Mucosa of descending colon (tissue), 3 donors: ENCODE data around the gene AHNAK2. TPM values are rescaled to one million over a fixed set of nuclear protein-coding genes. Genes with fewer than 3 reads are reported as not detected.
"Not testable (repeated sequence)": the region's sequence is repeated elsewhere in the genome, so short reads cannot be mapped to it uniquely, and the experiment has no call there.

Experiments
- ATAC-seq: fragments of 200-7000 bp; cut with Tn5 transposase; one replicate; pipeline ENCODE4 v1.9.1; 2020; ENCODE audit warnings: mild to moderate bottlenecking, moderate library complexity
- DNase-seq, 3 donors: peaks; one replicate each; pipeline ENCODE4 v3.0.0-alpha.2; 2020
- H3K36me3 ChIP-seq: fragments of 200-600 bp; one replicate; pipeline ENCODE4 v1.8.0; 2021; ENCODE audit warnings: low read depth, mild to moderate bottlenecking
- H3K4me1 ChIP-seq: fragments of 200-600 bp; one replicate; pipeline ENCODE4 v1.8.0; 2021; ENCODE audit warnings: low read depth, mild to moderate bottlenecking
- H3K4me3 ChIP-seq: fragments of 200-600 bp; one replicate; pipeline ENCODE4 v1.8.0; 2021; ENCODE audit warnings: mild to moderate bottlenecking
- H3K9me3 ChIP-seq: fragments of 200-600 bp; one replicate; pipeline ENCODE4 v1.8.0; 2021; ENCODE audit warnings: mild to moderate bottlenecking
- intact Hi-C, 2 donors: fragments of 100-400 bp; cut with DNase I in 1 of 2; cut with micrococcal nuclease in 1 of 2; formaldehyde crosslinking; loops; one replicate each; pipeline versions ENCODE4 v1.11.0 to v1.11.1; 2022; cut with DNase I, micrococcal nuclease
- total RNA-seq, 3 donors: library from RNA; stranded (reverse); fragmentation: NEBNext Ultra II Directional in 2 of 3; extraction: Animal tissue kit (Norgen Biotek cat#: 25700) in 2 of 3; gene quantifications; one replicate each; pipeline versions ENCODE4 v1.2.1 to v1.2.4, GENCODE V29; 2021 to 2023
- TF ChIP-seq, protein P1 (sequence below): fragments of 200-600 bp; IDR thresholded peaks from one replicate; pipeline ENCODE4 v1.8.0; 2022; ENCODE audit warnings: antibody characterized with exemption, mild to moderate bottlenecking
- donor health status: DM: no; HTN: no; CAD: no; lungs with moderate emphysema.
- donor health status: DM: no; HTN: no; CAD: no.
- donor health status: DM: no; HTN: yes; CAD: no.

AHNAK2 gene
- total RNA-seq, 3 donors from 2014 or later: 4.6 to 145 (median 20.3) TPM

DNA sequence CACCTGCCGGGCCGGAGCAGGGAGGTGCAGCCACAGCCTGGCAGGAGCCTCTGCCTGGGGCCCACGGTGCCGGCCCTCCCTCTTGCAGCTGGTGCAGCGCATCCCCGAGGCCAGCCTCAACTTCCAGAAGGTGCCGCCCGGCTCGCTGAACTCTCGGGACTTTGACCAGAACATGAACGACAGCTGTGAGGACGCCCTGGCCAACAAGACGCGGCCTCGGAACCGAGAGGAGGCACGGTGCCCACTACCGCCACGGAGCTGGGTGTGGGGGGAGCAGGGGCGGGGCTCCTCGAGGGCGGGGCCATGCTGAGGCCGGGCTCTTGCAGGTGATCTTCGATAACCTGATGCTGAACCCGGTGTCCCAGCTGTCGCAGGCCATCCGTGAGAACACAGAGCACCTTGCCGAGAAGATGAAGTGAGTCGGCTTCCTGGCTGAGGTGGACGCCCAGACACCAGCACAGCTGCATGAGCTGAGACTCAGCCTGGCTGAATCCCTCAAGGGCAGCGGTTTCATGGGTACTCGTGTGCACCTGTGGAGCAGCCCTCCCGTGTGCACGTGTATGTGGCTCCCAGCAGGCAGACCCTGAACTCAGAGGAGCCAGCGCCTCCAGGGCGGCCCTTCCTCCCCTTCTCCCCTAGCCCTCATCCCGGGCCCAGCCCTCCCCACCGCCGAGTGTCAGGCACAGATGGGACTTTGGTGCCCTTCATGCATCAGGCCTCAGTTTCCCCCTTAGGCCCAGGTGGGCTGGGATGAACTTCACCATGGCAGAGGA lies 84.6 kb downstream of the AHNAK2 start:
- Histone ChIP-seq H3K36me3 (no peaks in the 10 kb centered on the region), H3K4me3 (no peak overlapping the region), H3K4me1 (no peaks in the 10 kb centered on the region), H3K9me3 (no peaks in the 10 kb centered on the region)
- intact Hi-C loops: no loop called here
- TF ChIP-seq, protein P1, sequence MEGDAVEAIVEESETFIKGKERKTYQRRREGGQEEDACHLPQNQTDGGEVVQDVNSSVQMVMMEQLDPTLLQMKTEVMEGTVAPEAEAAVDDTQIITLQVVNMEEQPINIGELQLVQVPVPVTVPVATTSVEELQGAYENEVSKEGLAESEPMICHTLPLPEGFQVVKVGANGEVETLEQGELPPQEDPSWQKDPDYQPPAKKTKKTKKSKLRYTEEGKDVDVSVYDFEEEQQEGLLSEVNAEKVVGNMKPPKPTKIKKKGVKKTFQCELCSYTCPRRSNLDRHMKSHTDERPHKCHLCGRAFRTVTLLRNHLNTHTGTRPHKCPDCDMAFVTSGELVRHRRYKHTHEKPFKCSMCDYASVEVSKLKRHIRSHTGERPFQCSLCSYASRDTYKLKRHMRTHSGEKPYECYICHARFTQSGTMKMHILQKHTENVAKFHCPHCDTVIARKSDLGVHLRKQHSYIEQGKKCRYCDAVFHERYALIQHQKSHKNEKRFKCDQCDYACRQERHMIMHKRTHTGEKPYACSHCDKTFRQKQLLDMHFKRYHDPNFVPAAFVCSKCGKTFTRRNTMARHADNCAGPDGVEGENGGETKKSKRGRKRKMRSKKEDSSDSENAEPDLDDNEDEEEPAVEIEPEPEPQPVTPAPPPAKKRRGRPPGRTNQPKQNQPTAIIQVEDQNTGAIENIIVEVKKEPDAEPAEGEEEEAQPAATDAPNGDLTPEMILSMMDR: no peak
- peak; percentile 3 for ATAC-seq
- peak; percentile 16 to 58 (median 29) for DNase-seq

DNA sequence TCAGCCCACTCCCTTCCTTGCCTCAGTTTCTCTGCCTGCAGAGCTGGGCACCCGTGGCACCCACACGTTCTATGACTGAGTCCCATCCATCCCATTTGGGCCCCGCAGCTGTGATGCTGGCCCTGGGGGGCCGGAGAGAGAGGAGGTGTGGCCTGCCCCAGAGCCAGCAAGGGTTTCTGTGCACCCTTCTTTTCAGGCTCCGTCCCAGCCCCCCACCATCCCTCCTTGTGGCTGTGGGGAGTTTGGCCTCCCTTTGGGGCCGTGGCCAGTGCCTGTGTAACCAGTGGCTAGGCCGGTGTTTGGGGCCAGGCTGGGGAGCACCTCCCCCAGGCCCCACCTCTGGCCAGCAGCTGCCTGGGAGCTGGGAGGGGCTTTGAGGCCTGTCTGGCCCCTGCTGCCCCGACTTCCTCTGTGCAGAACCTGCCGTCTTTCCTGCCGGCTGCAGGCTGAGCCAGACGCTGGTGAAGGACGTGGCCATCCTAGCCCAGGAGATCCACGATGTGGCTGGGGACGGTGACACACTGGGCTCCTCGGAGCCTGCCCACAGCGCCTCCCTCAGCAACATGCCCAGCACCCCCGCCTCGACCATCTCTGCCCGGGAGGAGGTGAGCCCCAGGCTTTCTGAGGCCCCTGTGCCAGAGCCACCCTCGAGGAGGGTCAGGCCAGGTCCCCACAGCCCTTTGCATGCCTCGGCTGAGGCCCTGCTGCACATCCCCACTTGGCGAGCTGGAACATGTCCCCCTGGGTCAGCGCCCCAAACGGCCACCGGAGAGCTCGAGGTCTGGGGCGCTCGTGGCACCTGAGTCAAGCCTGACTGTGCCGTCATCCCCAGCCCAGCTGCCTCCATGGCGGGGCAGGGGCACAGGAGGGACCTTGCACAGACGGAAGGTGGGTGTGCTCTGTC lies 85.4 kb downstream of the AHNAK2 start:
- H3K4me3 ChIP-seq: no peak overlapping the region
- TF ChIP-seq, protein P1: no peak
- intact Hi-C loops: no loop called here
- H3K4me1 ChIP-seq: no peaks in the 10 kb centered on the region
- DNase-seq (peak; percentile 2 to 49 (median 30)), ATAC-seq (peak; percentile 6)
- H3K36me3 ChIP-seq: no peaks in the 10 kb centered on the region
- no peaks in the 10 kb centered on the region for H3K9me3 ChIP-seq

DNA sequence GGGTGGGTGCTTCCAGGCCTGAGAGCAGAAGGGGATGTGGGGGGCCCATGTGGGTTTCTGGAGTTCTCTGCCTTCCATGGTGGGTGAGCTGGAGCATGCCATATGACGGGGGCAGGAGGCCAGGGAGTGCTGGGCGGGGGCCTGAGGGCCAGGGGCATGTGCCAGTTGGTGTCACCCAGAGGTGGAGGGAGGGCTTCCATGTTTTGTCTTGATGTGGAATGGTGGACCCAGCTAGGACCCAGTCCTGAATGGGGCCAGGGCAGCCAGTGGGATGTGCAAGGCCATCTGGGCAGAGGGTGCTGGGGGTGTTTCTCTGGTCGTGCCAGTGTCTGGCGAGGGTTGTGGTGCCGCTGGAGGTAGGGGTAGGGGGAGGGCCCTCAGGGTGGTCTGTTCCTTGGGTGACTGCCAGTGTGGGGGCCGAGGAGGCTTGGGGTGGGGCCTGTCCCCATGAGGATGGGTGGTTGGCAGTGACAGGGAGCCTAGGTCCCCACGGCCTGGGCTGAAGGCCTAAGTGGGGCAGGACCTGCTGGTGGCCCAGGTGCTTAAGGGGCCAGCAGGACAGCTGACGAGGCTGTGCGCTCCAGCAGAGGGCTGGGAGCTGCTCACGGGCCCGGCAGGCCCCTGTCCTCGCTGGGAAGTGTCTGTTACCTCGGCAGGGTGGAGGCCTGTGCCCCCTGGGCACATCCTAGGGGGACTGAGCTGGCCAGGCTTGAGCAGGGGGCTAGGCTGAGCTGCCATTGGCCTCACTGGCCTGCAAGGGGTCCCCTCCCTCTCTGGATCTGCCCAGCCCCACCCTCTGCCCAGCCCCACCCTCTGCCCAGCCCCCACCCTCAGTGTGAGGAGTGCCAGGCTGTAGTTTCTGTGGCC lies 86.3 kb downstream of the AHNAK2 start:
- ATAC-seq (no peak), DNase-seq (peak in 2 of 3 donors; percentile 1 to 27)
- intact Hi-C loops: no loop called here
- Histone ChIP-seq H3K36me3 (no peaks in the 10 kb centered on the region), H3K4me3 (no peak overlapping the region), H3K9me3 (no peaks in the 10 kb centered on the region), H3K4me1 (no peaks in the 10 kb centered on the region)
- TF ChIP-seq, protein P1: no peak

DNA sequence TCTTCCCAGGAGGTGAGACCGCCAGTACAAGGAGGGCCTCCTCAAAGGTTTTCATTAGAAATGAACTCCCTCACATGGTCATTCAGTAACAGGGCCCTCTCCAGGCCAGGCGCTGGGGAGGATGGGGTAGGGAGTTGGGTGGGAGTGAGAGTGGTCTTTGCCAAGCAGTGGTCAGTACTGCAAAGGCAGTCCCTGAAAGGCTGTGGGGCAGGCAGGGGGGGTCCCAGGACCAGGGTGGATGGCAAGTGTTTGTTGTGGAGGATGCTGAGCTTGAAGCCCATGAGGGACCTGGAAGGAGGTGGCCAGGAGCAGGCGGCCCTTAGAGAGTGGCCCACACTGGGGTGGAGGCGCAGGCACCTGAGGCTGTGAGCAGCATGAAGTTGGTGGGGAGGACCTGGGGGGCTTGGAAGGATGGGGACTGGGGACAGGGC lies 87.0 kb downstream of the AHNAK2 start:
- H3K9me3 ChIP-seq: no peaks in the 10 kb centered on the region
- no peak overlapping the region for H3K4me3 ChIP-seq
- no peaks in the 10 kb centered on the region for H3K36me3 ChIP-seq
- H3K4me1 ChIP-seq: no peaks in the 10 kb centered on the region
- DNase-seq (no peak), ATAC-seq (no peak)
- TF ChIP-seq, protein P1: no peak
- intact Hi-C loops: no loop called here

DNA sequence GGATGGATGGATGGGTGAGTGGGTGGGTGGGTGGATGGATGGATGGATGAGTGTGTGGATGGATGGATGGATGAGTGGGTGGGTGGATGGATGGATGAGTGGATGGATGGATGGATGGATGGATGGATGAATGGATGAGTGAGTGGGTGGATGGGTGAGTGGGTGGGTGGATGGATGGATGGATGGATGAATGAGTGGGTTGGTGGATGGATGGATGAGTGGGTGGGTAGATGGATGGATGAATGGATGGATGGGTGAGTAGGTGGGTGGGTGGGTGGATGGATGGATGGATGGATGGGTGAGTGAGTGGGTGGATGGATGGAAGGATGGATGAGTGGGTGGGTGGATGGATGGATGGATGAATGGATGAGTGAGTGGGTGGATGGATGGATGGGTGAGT lies 87.9 kb downstream of the AHNAK2 start:
- H3K4me1 ChIP-seq, H3K4me3 ChIP-seq, ATAC-seq, intact Hi-C loops, DNase-seq, H3K36me3 ChIP-seq, H3K9me3 ChIP-seq: not testable (repeated sequence)
